Measurements from ENCODE around the gene BDKRB2.
A peak's percentile ranks its signal among the peaks of the same experiment; 100 is the strongest.

BDKRB2 gene

DNA sequence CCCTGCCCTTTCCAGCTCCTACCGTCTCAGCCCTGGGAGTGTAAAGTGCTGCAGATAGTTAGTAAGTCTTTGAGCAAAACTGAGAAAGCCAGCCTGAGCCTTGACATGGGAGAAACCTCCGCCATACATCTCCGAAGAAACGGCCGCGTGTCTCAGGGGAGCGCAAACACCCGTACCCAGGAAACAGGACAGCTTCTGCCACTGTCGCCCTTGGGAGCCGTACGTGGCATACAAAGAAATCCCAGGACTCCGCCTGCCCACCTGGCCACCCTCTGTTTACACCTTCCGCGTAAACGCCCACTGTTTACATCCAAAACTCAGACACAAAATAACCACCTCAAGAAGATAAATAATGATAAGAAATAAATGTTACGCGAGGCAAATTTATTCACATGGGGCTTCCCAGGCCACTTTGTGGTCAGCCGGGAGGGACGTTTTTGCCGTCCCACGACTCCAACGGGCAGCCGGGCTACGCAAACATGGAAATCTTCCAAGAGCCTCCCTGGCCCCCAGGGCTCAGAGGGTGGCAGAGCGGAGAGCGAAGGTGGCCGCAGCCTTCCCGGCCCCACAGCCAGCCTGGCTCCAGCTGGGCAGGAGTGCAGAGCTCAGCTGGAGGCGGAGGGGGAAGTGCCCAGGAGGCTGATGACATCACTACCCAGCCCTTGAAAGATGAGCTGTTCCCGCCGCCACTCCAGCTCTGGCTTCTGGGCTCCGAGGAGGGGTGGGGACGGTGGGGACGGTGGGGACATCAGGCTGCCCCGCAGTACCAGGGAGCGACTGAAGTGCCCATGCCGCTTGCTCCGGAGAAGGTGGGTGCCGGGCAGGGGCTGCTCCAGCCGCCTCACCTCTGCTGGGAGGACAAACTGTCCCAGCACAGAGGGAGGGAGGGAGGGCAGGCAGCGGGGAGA is at the start of gene BDKRB2:
Gene BDKRB2, plus strand, starts transcription at position 689 of the 908 bp plus-strand sequence. CDS start 32,269 bp downstream, outside the sequence.
- DNase-seq, result peak; percentile 41

DNA sequence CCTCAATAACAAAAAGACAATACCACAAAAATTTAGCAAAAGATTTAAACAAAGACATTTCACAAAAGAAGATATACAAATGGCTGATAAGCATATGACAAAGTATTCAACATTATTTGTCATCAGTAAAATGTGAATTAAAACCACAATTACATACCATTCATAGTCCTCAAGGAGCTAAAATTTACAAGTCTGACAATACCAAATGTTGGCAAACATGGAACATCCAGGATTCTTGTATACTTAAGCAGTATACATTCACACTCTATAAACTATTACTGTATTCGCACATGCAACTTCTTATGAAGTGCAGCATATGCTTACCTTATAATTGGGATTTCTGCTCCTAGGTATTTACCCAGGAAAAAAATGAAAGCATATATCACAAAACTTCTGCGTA is 49.7 kb upstream of the BDKRB2 start:
- no peak for DNase-seq

DNA sequence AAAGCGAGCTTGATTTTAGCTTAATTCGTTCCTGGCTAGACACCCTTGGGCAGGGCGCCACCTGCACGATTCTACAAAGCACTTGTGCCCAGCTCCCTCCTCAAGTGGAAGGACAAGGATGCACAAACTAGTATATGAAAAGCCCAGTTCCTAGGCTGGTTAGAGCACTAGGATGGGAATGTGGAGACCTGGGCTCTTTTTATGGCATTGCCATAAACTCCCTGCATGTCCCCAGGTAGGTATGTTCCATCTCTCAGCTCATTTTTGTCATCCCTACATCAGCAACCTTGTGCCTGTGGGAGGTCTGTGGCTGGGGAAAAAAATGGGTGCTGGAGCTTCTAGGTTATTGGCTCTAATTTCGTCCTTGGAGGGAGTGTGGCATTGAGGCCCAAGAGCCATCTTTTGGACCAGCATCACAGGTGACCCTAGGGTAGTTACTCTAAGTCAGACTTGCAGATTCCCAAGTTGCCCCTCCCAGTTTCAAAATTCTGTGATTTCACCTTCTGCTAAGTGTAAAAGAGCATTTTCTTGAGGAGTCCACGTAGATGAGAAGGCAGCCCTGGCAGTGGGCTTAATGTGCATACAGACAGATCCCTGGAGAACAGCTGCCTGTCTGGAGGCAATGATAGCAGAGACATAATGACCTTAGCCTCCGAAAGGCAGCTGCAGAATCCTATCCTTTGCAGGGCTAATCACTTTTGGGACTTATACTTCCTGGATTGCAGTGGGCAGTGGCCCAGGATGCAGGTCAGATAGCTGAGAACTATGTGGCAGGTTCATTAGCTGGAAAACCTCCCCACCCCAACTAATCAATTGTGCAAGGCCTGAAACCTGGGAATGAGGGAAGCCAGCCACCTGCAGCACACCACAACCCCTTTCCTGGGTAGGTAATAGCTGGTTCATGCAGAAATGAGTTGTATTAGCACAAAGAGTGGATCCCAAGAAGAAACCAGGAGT is 47.6 kb upstream of the BDKRB2 start:
- DNase-seq, result no peak

DNA sequence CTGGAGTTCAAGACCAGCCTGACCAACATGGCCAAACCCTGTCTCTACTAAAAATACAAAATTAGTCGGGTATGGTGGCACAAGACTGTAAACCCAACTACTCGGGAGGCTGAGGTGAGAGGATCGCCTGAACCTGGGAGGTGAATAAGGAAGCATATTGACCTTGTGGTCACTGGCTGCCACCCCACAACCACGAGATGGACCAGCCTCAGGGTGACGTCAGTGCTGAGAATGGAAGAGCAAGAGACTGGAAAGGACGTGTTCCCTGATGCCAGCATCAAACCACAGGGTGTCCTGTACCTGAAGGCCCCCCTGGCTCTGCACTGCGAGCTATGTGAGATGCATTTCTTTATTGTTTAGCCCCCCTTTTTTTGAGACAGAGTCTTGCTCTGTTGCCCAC is 45.9 kb upstream of the BDKRB2 start:
- no peak for DNase-seq

DNA sequence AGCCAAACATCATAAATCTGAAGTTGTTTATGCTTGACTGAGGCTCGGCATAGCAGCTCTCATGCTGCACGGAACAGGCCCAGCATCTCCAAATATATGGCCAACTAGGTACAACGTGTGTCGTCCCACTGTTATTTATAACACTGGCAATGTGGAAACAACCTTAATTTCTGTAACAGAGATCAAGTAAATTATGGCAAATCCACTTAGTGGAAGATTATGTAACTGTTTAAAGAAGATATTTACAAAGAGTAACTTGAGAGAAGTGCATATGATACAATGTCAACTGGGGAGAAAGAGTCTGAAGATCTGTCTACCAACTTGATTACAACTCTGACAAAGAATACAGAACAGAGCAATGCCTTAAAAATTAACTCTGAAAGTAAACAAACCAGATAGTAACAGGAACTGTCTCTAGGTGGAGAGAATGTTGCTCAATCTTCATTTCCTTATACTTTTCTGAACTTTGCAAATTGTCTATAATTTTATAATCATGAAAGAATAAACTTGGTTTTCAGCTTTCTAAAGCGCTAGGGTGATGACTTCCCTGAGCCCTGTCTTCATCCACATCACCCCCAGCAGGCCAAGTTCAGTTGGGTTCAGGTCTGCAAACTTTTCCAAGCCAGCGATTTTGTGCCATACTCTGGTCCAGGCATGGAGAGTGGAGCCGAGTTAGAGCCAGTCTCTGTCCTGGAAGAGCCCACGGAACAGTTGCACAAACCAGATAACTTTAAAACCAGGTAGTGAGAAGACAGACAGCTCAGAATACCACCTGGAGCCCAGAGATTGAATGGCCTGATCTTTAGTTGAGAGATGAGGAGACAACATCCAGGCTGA is 44.3 kb upstream of the BDKRB2 start:
- DNase-seq, result no peak

DNA sequence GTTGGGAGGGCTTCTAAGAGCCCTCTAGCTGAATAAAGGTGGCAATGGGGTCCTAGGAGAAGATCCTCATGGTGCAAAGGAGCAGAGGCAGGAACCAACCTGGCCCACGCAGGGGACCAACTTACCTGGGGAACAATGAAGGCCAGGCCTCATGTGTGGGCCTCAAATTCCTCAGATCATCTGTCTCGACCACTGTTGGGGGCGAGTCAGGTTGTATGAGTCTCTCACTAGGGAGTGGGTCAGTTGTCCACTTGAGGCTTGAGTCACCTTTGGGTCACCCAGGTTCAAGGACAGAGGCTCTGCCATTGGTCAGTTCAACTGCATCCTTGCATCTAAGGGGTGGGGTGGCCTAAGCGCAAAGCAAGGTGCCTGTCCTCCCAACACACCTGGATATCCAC is 43.7 kb upstream of the BDKRB2 start:
- no peak for DNase-seq

DNA sequence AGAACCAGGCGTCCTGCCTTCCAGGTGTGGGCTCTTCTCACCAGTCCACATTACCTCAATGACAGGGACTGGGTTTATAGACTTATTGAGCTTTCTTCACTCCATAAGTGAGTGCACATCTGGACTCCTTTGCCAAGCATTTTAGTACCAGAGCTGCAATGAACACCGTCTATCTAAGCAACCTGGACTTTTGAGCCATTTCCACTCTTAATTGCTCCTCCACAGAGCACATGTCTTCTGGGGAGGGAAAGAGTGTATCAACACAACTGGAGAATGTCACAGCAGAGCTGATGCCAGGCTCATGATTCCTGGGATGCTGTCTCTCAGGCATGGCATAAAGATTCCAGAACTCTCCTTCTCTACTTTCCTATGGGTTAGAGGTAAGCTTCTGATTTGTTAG is 43.0 kb upstream of the BDKRB2 start:
- DNase-seq, result no peak

DNA sequence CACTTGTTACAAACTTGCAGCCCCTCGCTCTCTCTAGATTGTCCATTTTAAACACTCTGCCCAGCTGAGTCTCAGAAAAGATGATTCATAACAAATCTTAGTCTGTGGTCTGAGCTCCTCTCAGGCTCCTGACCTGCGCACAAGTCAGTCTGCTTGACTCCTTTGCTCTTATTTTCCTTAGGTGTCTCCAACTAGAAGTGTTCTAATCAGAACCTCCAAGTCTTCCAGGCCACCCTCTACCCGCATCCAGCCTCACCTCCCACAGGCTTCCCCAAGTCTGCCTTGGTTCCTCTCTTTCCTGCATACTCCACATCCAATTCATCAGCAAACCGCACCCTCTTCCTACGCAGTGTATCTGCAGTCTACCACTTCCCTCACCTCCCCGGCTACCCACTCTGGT is 42.4 kb upstream of the BDKRB2 start:
- DNase-seq, result no peak

DNA sequence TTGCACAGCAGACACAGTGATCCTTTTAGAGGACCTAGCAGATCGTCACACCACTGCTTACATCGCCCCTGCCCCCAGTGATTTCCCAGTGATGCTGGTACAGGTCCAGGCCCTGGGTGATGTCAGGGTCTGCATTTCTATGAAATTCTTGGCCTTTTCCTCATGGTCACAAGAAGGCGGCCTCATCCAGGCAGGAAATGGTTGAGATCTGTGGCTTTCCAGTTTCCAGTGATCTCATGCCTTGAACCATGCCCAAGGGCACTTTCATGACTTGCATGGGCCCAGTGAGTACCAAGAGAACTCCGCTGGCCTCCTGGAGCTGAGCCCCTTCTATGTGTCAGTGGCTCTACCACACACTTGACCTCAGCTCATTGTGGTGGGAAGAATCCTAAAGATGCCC is 41.9 kb upstream of the BDKRB2 start:
- DNase-seq, result no peak

DNA sequence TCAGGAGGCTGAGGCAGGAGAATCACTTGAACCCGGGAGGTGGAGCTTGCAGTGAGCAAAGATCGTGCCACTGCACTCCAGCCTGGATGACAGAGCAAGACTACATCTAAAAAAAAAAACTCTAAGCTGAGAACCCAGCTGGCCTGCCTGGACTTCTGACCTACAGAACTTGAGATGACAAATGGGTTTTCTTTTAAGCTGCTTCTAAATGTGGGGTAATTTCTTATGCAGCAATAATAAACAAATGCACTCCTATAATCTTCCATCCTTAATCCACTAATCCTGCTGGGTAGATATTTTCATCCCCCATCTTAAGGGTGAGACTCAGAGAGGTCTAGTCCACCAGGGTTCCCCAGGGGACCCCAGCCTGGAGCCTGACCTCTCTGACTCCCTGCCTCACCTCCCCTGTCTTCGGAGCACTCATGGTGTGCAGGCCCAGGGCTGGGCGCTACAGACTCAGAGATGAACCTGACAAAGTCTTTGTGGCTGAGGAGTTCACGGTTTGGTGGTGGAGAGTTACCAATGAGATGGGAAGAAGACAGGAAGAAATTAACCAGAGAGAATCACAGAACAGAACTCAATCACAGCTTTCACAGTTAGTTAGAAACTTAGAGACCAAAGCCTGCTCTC is 39.7 kb upstream of the BDKRB2 start:
- DNase-seq, result no peak

DNA sequence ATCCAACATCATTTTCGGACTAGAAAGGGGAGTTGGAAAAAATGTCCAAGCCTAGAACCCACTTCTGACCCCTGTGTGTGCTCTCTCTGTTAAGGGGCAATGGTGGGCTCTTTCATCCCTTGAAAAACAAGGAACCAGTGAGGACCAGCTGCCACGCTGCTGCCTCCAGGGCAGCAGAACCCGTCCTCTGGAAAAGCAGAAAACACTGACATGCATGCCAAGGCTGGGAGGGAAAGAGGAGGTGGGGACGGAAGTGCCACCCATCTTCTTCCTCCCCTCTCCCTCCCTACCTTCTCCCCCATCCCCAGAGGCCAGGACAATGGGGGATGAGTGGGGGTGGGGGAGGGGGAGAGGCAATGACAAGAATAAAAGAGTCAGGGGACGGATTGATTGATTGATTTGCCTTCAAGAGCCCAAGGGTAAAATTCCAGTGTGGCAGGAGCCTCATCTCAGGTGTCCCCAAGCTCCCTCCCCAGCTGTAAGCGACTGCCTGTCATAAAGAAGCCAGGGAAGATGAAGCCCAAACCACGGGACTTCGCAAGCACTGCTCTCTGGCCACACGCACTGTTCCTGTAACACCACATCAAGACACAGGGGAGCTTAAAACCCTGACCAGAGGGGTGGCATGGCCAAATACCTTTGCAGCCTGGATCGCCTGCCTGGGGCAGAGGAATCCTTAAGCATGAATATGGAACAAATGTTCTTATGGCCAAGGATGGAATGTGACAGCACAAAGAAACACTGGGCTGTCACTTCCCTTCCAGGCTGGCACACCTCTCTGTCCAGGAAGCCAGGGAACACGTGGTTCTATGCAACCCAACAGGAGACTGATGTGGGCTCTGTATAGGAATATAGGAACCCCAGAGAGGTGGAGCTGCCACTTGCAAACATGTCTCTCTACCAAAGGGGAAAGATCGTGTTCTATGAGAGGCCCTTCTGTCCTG is 38.9 kb upstream of the BDKRB2 start:
- no peak for DNase-seq

DNA sequence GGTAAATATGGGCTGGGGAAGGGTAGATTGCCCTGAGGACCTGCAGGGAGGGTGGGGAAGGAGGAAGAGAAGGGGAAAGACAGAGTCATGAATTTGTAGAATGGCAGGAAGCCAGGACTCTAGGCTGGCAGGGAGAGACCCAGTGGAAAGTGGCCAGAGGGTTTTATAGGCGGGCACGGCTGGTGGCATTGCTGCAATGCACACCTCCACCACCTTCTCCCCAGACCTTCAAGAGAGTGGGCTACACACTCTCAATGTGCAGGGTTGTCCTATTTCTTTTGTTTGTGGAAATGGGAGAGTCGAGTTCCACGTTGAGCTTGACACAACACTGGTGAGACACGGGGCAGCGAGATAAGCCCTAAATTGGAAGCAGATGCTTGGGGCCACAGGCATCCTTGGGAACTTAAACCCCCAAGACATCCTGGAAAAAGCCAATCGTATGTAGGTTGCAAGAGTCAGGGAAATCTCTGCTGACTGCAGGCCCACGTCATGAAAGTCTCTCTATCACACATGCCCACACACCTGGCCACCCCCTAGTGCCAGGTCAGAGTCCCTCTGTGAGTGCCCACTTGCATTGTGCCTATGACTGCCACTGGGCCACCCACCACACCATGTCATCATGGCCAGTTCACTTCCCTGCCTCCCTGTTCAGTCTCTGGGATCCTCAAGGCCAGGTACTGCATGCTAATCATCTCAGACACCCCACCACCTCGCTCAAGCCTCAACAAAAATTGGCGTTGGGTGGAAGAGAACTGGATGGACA is 38.0 kb upstream of the BDKRB2 start:
- no peak for DNase-seq

DNA sequence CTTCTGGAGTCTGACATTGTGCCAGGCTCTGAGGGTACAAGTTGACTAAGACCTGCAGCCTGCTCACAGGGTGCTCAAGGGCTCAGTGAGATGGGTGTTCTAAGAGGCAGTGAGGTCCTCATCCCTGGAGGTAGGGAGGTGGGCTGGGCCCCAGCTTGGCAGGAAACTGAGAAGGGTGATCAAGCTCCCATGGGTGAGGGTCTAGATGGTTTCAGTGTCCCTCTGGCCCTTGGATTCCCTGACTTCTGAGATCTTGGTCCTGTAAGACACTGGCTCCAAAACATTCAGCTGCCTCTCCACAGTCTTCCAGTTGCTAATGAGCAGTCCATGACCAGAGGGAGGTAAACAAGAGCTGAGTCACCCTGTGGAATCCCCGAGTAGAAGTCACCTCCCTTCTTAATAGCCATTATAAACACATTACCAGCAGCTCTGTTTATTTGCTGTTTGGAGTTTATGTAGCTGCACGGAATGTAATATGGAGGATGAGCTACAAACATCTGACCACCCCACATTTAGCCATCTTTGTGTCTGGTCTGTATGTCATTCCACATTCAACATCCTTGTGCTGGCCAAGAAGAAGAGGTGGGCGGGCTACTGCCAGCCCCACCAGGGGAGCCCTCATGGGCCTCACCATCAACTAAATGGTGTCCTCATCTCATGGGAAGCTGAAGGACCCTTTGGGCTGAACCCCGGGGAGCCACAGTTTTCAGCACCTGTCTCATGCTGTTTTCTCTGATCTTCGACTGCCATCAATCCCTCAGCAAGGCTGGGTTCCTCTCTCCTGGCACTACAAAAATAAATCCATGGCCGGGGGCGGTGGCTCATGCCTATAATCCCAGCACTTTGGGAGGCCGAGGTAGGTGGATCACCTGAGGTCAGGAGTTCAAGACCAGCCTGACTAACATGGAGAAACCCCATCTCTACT is 37.2 kb upstream of the BDKRB2 start:
- no peak for DNase-seq

DNA sequence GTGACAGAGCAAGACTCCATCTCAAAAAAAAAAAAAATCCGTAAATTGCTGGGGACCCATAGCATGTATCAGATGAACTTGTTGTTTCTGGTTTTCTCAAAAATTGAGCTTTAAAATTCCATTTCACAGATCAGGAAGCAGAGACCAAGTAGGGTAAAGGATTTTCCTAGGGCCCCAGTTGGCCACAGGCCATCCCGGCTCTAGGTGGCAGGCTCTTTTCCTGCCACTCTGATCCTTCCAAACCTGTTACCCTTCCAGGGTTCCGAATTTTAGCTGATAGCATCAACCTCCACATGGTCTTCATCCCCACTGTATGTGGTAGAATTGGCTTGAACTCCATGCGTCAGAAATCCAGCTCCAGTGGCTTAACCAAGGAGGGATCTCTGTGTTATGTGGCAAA is 36.1 kb upstream of the BDKRB2 start:
- DNase-seq, result no peak

DNA sequence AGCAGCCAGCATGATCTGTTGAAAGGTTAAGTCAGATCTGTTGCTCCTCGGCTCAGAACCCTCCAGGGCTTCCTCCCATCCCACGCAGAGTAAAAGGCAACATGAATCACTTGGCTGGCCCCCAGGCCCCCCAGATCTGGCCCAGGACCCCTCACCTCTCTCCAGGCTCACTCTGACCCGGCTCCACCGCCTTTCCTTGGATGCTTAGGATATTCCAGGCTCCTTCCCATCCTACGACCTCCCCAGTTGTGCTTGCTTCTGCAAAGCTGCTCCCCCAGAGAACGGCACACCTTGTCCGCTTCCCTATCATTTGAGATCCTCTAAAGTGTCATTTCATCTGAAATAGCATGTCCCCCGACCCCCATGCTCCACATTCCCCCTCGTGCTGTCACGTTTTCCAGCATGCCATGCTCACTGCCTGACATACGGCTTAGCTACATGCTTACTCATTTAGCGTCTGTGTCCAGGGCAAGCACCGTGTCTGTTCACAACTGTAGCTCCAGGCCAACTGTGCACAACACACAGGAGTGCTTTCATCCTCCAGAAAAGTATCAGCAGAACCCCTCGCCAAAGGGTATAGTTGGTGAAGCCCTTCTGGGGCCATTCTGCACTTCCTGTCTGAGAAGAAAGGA is 33.6 kb upstream of the BDKRB2 start:
- no peak for DNase-seq

DNA sequence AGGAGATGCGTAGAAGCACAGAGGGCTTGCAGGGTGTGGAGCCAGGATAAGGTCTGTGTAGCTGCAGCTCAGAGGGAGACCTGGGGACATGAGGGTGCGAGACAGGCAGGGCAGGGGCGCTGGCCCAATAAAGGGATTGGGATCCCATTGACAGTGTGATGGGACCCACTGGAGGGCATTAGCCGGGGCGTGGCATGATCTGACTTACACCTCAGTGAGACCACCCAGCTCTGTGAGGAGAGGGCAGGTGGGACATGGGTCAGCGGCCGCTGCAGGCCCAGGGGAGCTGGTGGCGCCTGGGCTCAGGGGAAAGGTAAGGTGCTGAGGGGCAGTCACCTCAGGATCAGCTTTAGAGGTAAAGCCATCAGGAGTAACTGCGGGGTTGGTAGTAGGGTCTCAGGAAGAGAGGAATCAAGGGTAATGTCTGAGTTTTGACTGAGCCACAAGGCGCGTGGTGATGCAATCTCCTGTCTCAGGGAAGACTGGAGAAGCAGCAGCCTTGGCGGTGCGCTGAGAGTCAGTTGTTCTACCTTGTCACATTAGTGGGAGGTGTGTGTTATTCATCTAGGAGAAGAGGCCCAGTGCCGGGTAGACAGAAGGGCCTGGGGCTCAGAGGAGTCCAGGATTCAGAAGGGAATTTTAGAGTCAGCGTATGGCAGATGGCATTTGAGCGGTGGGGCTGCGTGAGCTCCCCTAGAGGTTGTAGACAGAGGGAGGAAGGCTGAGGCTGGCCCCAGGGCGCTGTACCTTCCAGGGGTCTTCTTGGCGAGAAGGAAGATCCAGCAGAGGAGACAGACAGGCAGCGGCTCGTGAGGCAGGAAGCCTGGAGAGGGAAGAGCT is 30.8 kb upstream of the BDKRB2 start:
- no peak for DNase-seq

DNA sequence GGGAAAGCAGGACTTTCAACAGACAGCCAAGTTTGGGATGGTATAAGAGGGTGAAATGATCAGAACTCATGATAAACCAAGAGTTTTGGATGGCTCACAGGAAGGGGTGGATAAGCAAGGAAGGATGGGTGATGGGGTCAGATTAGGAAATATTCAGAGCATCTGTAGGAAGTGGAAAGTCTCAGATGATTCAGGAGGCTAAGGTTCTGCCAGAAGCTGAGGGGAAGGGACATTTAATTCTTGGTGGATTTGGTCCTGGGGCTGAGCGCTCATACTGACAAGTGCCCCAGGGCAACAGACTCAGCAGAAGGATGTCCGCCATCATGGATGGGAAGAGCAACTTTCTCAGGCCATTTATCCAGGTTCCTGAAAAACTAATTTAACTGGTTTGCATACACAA is 28.4 kb upstream of the BDKRB2 start:
- no peak for DNase-seq

DNA sequence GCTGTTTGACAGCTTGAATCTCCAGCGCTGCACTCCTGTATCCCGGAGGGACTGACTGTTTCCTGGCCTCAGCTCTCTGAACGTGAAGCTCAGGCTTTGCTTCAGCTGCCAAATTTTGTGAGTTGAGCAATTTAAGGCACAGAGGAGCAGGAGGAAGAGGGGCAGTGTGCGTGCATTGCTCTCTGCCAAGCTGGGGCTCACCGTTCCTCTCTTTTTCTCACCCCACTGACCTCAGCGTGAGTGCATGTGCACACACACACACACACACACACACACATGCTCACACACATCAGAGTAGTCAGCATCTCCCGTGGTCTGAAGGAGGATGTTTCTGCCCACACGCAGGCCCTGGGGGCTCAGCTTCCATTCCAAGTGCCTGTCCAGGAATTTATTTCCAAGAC is 27.8 kb upstream of the BDKRB2 start:
- DNase-seq, result no peak
